H1 (cell line): ENCODE data around the gene RGS6. TPM values are rescaled to one million over a fixed set of nuclear protein-coding genes. Genes with fewer than 3 reads are reported as not detected.
A peak's percentile ranks its signal among the peaks of the same experiment; 100 is the strongest.

Source experiments
- CTCF ChIA-PET: fragments of 300-600 bp; sonication (Branson Sonifier 250); formaldehyde crosslinking; loops from one replicate; lab custom pipeline; 2021; ENCODE audit not compliant: partially characterized antibody; lab: Charles Lee
- POLR2A ChIA-PET: fragments of 300-600 bp; sonication (Branson Sonifier 250); formaldehyde crosslinking; loops from one replicate; lab custom pipeline; 2021; ENCODE audit warnings: inconsistent platforms; ENCODE audit not compliant: partially characterized antibody; lab: Charles Lee
- DNase-seq, 2 experiments: peaks; one replicate each; pipeline versions ENCODE4 v3.0.0 to v3.0.0-alpha.2; 2010 to 2022; ENCODE audit warnings: low spot score in 2 of 2, low read depth in 1 of 2, mixed read lengths in 1 of 2
- FAIRE-seq: peaks from 2 replicates; lab custom pipeline; 2011; peaks lifted over from hg19 to GRCh38; lab: Jason Lieb, UNC
- H2AFZ ChIP-seq: 2 replicates; pipeline ENCODE4 v1.8.1; 2012; ENCODE audit warnings: low read length, inconsistent platforms
- H2AK5ac ChIP-seq: 2 replicates; pipeline ENCODE4 v1.6.1; 2013; ENCODE audit warnings: low read depth, low read length
- H2BK120ac ChIP-seq: replicated peaks from 2 replicates; pipeline ENCODE3; 2013; ENCODE audit warnings: low read depth, low read length, inconsistent platforms
- H2BK12ac ChIP-seq: 2 replicates; pipeline ENCODE4 v1.6.1; 2013; ENCODE audit warnings: low read depth, low read length
- H2BK15ac ChIP-seq: 2 replicates; pipeline ENCODE4 v1.6.1; 2013; ENCODE audit warnings: low read length
- H2BK20ac ChIP-seq: 2 replicates; pipeline ENCODE4 v1.6.1; 2013; ENCODE audit warnings: low read length
- H2BK5ac ChIP-seq: 2 replicates; pipeline ENCODE4 v1.6.1; 2013; ENCODE audit warnings: low read depth, low read length
- H3K14ac ChIP-seq: 2 replicates; pipeline ENCODE4 v1.6.1; 2013; ENCODE audit warnings: inconsistent platforms; ENCODE audit not compliant: insufficient read length
- H3K18ac ChIP-seq: 2 replicates; pipeline ENCODE4 v1.6.1; 2013; ENCODE audit warnings: low read length; ENCODE audit errors: extremely low read depth
- H3K23ac ChIP-seq: 2 replicates; pipeline ENCODE4 v1.6.1; 2013; ENCODE audit warnings: inconsistent platforms; ENCODE audit not compliant: insufficient read length
- H3K23me2 ChIP-seq: 2 replicates; pipeline ENCODE4 v1.6.1; 2013; ENCODE audit warnings: low read depth, low read length
- H3K27ac ChIP-seq: 2 replicates; pipeline ENCODE4 v1.6.1; 2011; ENCODE audit warnings: low read depth, low read length, inconsistent platforms
- H3K27me3 ChIP-seq, 4 experiments: replicated peaks in 1 of 4; 1 replicate in 1 of 4; 2 replicates in 3 of 4; pipeline versions ENCODE4 v1.6.1 to v1.8.1; 2011 to 2013; ENCODE audit warnings: low read length in 3 of 4, mild to moderate bottlenecking in 3 of 4, inconsistent platforms in 2 of 4, mixed read lengths in 2 of 4, moderate library complexity in 1 of 4; ENCODE audit not compliant: control insufficient read depth in 3 of 4, insufficient read depth in 3 of 4; ENCODE audit errors: extremely low read depth in 1 of 4
- H3K36me3 ChIP-seq, 4 experiments: 2 replicates each; pipeline versions ENCODE4 v1.6.1 to v1.8.1; 2011 to 2013; ENCODE audit warnings: mild to moderate bottlenecking in 4 of 4, low read length in 3 of 4, moderate library complexity in 2 of 4, control low read depth in 1 of 4, inconsistent platforms in 1 of 4; ENCODE audit not compliant: insufficient read depth in 4 of 4, control insufficient read depth in 2 of 4
- H3K4ac ChIP-seq: replicated peaks from 2 replicates; pipeline ENCODE3; 2013; ENCODE audit warnings: low read length, low read depth, mixed read lengths, inconsistent platforms; ENCODE audit not compliant: insufficient read length
- H3K4me1 ChIP-seq, 4 experiments: replicated peaks in 1 of 4; 1 replicate in 1 of 4; 2 replicates in 3 of 4; pipeline versions ENCODE4 v1.6.1 to v1.8.1; 2011 to 2013; ENCODE audit warnings: low read length in 3 of 4, inconsistent platforms in 2 of 4, mixed read lengths in 1 of 4; ENCODE audit not compliant: insufficient read depth in 4 of 4, control insufficient read depth in 3 of 4
- H3K4me2 ChIP-seq, 2 experiments: 2 replicates each; pipeline versions ENCODE4 v1.6.1 to v1.8.1; 2011 to 2013; ENCODE audit warnings: low read depth in 2 of 2, low read length in 2 of 2, control low read depth in 1 of 2, inconsistent platforms in 1 of 2, mild to moderate bottlenecking in 1 of 2; ENCODE audit not compliant: insufficient read depth in 1 of 2
- H3K4me3 ChIP-seq, 4 experiments: fragments of 200-600, 300-600 bp in 1 of 4; sonication (generic), shearing (Covaris generic), sonication (Bioruptor Twin) in 1 of 4; 2 replicates each; pipeline versions ENCODE4 v1.5.1 to v1.8.1; 2011 to 2016; ENCODE audit warnings: low read length in 4 of 4, low read depth in 3 of 4, control low read depth in 2 of 4, inconsistent platforms in 2 of 4, mild to moderate bottlenecking in 2 of 4, mixed read lengths in 1 of 4, moderate library complexity in 1 of 4; ENCODE audit not compliant: insufficient read depth in 2 of 4; ENCODE audit errors: extremely low read depth in 1 of 4
- H3K56ac ChIP-seq: replicated peaks from 2 replicates; pipeline ENCODE3; 2013; ENCODE audit warnings: low read depth, mild to moderate bottlenecking, mixed read lengths, low read length, inconsistent platforms; ENCODE audit not compliant: insufficient read length
- H3K79me1 ChIP-seq: 2 replicates; pipeline ENCODE4 v1.6.1; 2013; ENCODE audit warnings: low read depth, low read length, control low read depth
- H3K79me2 ChIP-seq, 2 experiments: 2 replicates each; pipeline versions ENCODE4 v1.6.1 to v1.8.1; 2012 to 2013; ENCODE audit warnings: low read length in 2 of 2, mild to moderate bottlenecking in 2 of 2, inconsistent platforms in 1 of 2; ENCODE audit not compliant: insufficient read depth in 2 of 2, control insufficient read depth in 1 of 2
- H3K9ac ChIP-seq, 4 experiments: replicated peaks in 1 of 4; 1 replicate in 1 of 4; 2 replicates in 3 of 4; pipeline versions ENCODE4 v1.6.1 to v1.8.1; 2011 to 2013; ENCODE audit warnings: low read depth in 3 of 4, low read length in 3 of 4, control low read depth in 2 of 4, mild to moderate bottlenecking in 2 of 4, moderate library complexity in 2 of 4, inconsistent platforms in 1 of 4; ENCODE audit errors: extremely low read depth in 1 of 4
- H3K9me3 ChIP-seq, 2 experiments: 2 replicates each; pipeline versions ENCODE4 v1.6.1 to v1.8.1; 2012 to 2013; ENCODE audit warnings: mild to moderate bottlenecking in 2 of 2, moderate library complexity in 2 of 2, control low read depth in 1 of 2, inconsistent platforms in 1 of 2, low read depth in 1 of 2, low read length in 1 of 2, mixed read lengths in 1 of 2; ENCODE audit not compliant: insufficient read depth in 2 of 2
- H4K20me1 ChIP-seq, 2 experiments: replicated peaks in 1 of 2; 2 replicates each; pipeline versions ENCODE3 to v1.8.1; 2011 to 2013; ENCODE audit warnings: inconsistent platforms in 2 of 2, low read length in 2 of 2, mild to moderate bottlenecking in 1 of 2; ENCODE audit not compliant: insufficient read depth in 2 of 2, control insufficient read depth in 1 of 2
- H4K5ac ChIP-seq: 2 replicates; pipeline ENCODE4 v1.6.1; 2013; ENCODE audit warnings: low read length, low read depth, mixed read lengths, inconsistent platforms; ENCODE audit not compliant: insufficient read length
- H4K8ac ChIP-seq: 2 replicates; pipeline ENCODE4 v1.8.0; 2013; ENCODE audit warnings: mild to moderate bottlenecking, moderate library complexity, low read length, inconsistent platforms; ENCODE audit not compliant: insufficient read depth; ENCODE audit errors: extremely low read depth
- H4K91ac ChIP-seq: replicated peaks from 2 replicates; pipeline ENCODE3; 2013; ENCODE audit warnings: low read length, mixed read lengths, inconsistent platforms; ENCODE audit not compliant: insufficient read length
- PHF8 ChIP-seq: fragments of 200-600 bp; sonication (generic); conservative IDR thresholded peaks from 2 replicates; pipeline ENCODE4 v1.7.1; 2012; ENCODE audit warnings: low read depth, mild to moderate bottlenecking, inconsistent platforms, low read length, moderate library complexity
- POU5F1 ChIP-seq: IDR thresholded peaks from 2 replicates; pipeline ENCODE4 v1.6.1; 2011; ENCODE audit warnings: low read depth, mild to moderate bottlenecking, low read length, moderate library complexity
- WGBS, 2 experiments: shearing (Covaris generic) in 1 of 2; methylation state at CpG; one replicate each; pipeline versions ENCODE4 v1.1.6 to v1.1.7; 2013 to 2015; ENCODE audit warnings: low lambda C conversion rate in 2 of 2, mixed read lengths in 2 of 2, inconsistent platforms in 1 of 2, low coverage in 1 of 2, missing lambda C conversion rate in 1 of 2; ENCODE audit not compliant: insufficient replicate concordance in 2 of 2, insufficient coverage in 1 of 2, insufficient read length in 1 of 2; ENCODE audit errors: extremely low coverage in 1 of 2, missing lambda C conversion rate in 1 of 2; 5-methylcytosine and 5-hydroxymethylcytosine counted together
- polyA plus RNA-seq, 7 experiments: library from polyadenylated mRNA; depleted of rRNA in 3 of 7; stranded (reverse) in 5 of 7; unstranded in 2 of 7; fragments of >200 nt in 5 of 7; fragments of 200-250 nt in 2 of 7; gene quantifications; 1 replicate in 5 of 7; 2 replicates in 1 of 7; 4 replicates in 1 of 7; pipeline versions ENCODE4 v1.2.1 to v1.2.3, GENCODE V29; 2011 to 2013; ENCODE audit warnings: missing spikeins in 2 of 7, mixed read lengths in 2 of 7
- total RNA-seq: library from RNA; stranded (reverse); fragmentation: NEBNext Ultra II Directional; extraction: Animal tissue kit (Norgen Biotek cat#: 25700); gene quantifications from 2 replicates; pipeline ENCODE4 v1.2.1, GENCODE V29; 2021

Gene RGS6
- total and polyA plus RNA-seq, 2 of the 8 experiments (the other 6 are each of a cell fraction or from before 2014, with no cell fraction given), result 0.26 to 1.1 TPM

DNA sequence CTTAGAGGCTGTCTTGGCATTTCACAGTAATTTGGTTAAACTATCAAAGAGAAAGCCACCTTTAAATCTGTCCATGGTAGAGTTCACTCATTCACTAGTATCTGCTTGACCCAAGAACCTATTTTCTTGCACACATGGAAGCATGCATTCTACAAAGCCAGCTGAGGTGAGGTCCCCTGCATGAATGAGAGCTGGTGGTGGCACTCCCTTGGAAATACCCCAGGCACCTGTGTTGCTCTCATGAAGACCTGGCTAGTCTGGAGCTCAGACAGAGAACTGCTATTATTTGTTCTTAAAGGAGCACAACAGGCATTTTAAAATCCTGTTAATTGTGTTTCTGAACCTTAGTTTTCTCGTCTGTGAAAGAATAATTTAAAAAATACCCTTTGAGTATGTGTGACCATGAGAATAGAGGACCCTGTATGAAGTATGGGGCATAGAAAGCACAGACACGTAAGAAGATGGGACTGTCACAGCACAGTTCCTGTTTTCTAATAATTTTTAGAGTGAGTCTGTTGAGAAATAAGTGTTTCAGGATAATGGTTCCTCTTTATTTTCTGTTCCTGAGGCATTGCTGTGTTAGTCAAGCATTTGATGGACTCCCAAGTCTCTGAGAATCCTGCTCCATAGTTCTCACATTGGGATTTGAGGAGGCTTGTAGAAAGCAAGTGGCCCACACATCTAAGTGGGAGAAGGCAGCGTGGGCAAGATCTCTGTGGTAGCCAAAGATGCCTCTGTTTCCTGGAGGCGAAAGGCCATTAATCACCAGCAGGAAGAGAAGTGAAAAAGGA, 10.9 kb downstream of the RGS6 start:
- 0 out of 2 replicates have a peak overlapping the region, but pooled peaks have one; percentile 15 for H2AFZ ChIP-seq

More for the DNA sequence above, 10.9 kb downstream of the RGS6 start:
- POLR2A ChIA-PET, result no interaction called here
- DNase-seq (no peak), FAIRE-seq (no peak)
- no peaks in the 10 kb centered on the region for H3K79me2 ChIP-seq
- H2BK120ac ChIP-seq, result no peak overlapping the region
- no peak for TF ChIP-seq PHF8
- no peak for TF ChIP-seq POU5F1
- no peak overlapping the region for H2BK12ac ChIP-seq
- H3K4me1 ChIP-seq, result no peaks in the 10 kb centered on the region
- H4K8ac ChIP-seq, result no peak overlapping the region
- no peak overlapping the region for H4K91ac ChIP-seq
- no peak overlapping the region for H2BK20ac ChIP-seq
- CTCF ChIA-PET, result interaction anchor here (0.6 kb wide), 1 partner anchor 207 kb away, joined by 3 read pairs; no protein-coding TSS in a partner anchor
- no peak overlapping the region for H3K56ac ChIP-seq
- no peak overlapping the region for H3K4ac ChIP-seq
- H4K20me1 ChIP-seq, result no peaks in the 10 kb centered on the region
- no peak overlapping the region for H3K27ac ChIP-seq
- no peak overlapping the region for H2AK5ac ChIP-seq
- H3K9me3 ChIP-seq, result peaks cover 6 to 7% of the 10 kb centered on the region in 2 experiments; a peak in 1 of 4 replicates
- H3K27me3 ChIP-seq, result no peaks in the 10 kb centered on the region
- H2BK15ac ChIP-seq, result no peak overlapping the region
- H3K23me2 ChIP-seq, result no peaks in the 10 kb centered on the region
- no peak overlapping the region for H3K14ac ChIP-seq
- H4K5ac ChIP-seq, result no peak overlapping the region
- no peak overlapping the region for H3K4me3 ChIP-seq
- 69% methylated on average over 4 of the region's 4 CpGs; no CpG with 5 or more reads in 1 of the 2 experiments for WGBS, 2 experiments
- H3K23ac ChIP-seq, result no peak overlapping the region
- H3K36me3 ChIP-seq, result no peaks in the 10 kb centered on the region
- no peak overlapping the region for H3K4me2 ChIP-seq
- H2BK5ac ChIP-seq, result no peak overlapping the region
- H3K79me1 ChIP-seq, result no peaks in the 10 kb centered on the region
- no peak overlapping the region for H3K9ac ChIP-seq
- no peak overlapping the region for H3K18ac ChIP-seq
